ENCODE measurements around the gene ZBTB40. TPM values are rescaled to one million over a fixed set of nuclear protein-coding genes. Genes with fewer than 3 reads are reported as not detected.

The ZBTB40 gene
- total RNA-seq, 1 experiment from 2014 or later: 11.1 TPM

DNA sequence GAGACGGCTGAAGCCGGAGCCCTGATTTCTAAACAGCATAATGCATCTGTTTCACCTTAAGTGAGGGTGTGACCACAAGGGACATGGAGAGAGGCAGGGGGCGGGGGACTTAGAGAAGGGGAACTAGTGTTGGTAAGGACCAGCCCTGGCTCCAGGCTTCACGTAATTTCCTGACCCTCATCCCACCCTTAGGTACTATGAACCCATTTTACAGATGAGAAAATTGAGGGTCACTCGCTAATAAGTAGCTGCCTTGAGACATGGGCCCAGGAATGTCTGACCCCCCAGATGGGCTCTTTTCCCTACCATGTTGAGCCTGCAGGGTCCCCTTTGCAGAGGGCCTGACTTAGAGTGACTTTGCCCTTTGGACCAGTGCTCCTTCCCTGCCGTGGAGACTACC lies 116.3 kb downstream of the ZBTB40 start:
- no peaks in the 10 kb centered on the region for H3K27me3 ChIP-seq (ENCODE audit: low read length)
- no peak overlapping the region for H2AFZ ChIP-seq (ENCODE audit: low read length)
- H3K4me3 ChIP-seq (ENCODE audit: low read length): no peak overlapping the region
- no peaks in the 10 kb centered on the region for H3K9me2 ChIP-seq (replicated peaks; ENCODE audit: insufficient read depth, low read length)
- no peaks in the 10 kb centered on the region for H3K36me3 ChIP-seq (ENCODE audit: insufficient read depth, low read length)
- H3K9ac ChIP-seq (ENCODE audit: low read length): no peak overlapping the region
- no peak for DNase-seq
- no peaks in the 10 kb centered on the region for H3K4me1 ChIP-seq (ENCODE audit: low read length)
- no peak overlapping the region for H3K27ac ChIP-seq (ENCODE audit: low read length)
- no peaks in the 10 kb centered on the region for H3K79me2 ChIP-seq (ENCODE audit: low read length)
- H3K4me2 ChIP-seq (ENCODE audit: low read depth, low read length, poor library complexity, severe bottlenecking): no peak overlapping the region
- no peaks in the 10 kb centered on the region for H3K9me3 ChIP-seq (ENCODE audit: low read length)
- no peaks in the 10 kb centered on the region for H4K20me1 ChIP-seq (ENCODE audit: insufficient read depth, low read depth, low read length)

GRCh38 chr1:22569269-22569668 lies 117.6 kb downstream of the ZBTB40 start:
- Histone ChIP-seq H3K9ac (ENCODE audit: low read length) (no peak overlapping the region), H3K9me2 (replicated peaks; ENCODE audit: insufficient read depth, low read length) (no peaks in the 10 kb centered on the region), H3K4me2 (ENCODE audit: low read depth, low read length, poor library complexity, severe bottlenecking) (no peak overlapping the region), H4K20me1 (ENCODE audit: insufficient read depth, low read depth, low read length) (no peaks in the 10 kb centered on the region), H3K27ac (ENCODE audit: low read length) (no peak overlapping the region), H2AFZ (ENCODE audit: low read length) (no peak overlapping the region), H3K4me3 (ENCODE audit: low read length) (no peak overlapping the region), H3K9me3 (ENCODE audit: low read length) (no peaks in the 10 kb centered on the region), H3K4me1 (ENCODE audit: low read length) (no peaks in the 10 kb centered on the region), H3K36me3 (ENCODE audit: insufficient read depth, low read length) (no peaks in the 10 kb centered on the region), H3K79me2 (ENCODE audit: low read length) (no peaks in the 10 kb centered on the region), H3K27me3 (ENCODE audit: low read length) (no peaks in the 10 kb centered on the region)
- DNase-seq: no peak

DNA sequence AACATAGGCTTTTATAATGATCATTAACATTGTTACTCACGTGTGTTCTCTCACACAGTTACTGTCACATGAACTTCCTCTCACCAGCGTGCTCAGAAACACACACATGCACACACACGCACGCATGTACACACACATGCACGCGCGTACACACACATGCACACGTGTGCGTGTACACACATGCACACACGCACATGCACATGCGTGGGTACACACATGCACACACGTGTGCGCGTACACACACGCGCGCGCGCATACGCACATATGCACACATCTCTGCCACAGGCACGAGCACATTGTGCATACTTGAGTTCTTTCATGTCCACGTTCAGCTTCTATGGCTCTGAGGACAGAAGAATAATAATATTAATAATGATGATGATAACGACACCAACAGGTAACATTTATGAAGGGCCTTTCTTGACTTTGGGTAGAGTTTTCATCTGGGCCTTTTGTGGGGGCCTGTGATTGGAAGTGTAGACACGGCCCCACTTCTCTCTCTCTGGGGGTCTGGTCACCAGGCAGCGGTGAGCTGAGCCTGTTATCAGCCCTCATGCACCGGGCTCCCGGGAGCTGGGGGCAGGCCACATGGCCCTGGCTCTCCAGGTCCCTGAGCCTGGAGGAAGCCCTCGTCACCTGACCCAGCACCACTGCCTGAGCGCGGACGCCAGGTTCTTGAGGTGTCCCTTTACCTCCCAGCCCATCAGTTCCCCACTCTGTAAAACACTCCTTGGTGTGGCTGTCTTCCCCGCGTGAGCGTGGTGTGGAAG lies 118.7 kb downstream of the ZBTB40 start:
- Histone ChIP-seq H3K79me2 (ENCODE audit: low read length) (no peaks in the 10 kb centered on the region), H3K27me3 (ENCODE audit: low read length) (no peaks in the 10 kb centered on the region), H3K36me3 (ENCODE audit: insufficient read depth, low read length) (no peaks in the 10 kb centered on the region)

DNA sequence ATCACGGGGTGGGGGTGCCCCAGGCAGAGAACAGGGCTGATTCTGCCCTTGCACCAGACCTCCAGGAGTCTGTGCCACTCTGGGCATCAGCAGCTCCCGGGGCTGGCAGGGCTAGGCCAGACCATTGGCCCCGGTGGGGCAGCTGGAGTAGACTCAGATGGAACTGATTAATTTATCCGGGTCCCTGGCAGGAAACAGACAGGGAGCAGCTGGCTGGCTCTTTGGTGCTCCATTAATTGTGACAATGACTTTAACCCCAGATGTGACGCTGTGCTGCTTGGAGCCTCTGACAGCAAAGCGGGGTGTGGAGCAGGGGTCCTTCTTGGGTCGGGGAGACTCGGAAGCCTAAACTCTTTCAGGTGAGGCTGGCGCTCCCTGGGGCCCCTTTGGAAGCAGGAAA lies 121.2 kb downstream of the ZBTB40 start:
- Histone ChIP-seq H3K9ac (ENCODE audit: low read length) (no peak overlapping the region), H3K9me3 (ENCODE audit: low read length) (peaks cover 3% of the 10 kb centered on the region; the same call in 1 of the 2 replicates), H3K36me3 (ENCODE audit: insufficient read depth, low read length) (no peaks in the 10 kb centered on the region), H3K9me2 (replicated peaks; ENCODE audit: insufficient read depth, low read length) (no peaks in the 10 kb centered on the region), H3K4me2 (ENCODE audit: low read depth, low read length, poor library complexity, severe bottlenecking) (no peak overlapping the region), H3K4me1 (ENCODE audit: low read length) (no peaks in the 10 kb centered on the region), H3K27me3 (ENCODE audit: low read length) (no peaks in the 10 kb centered on the region), H3K4me3 (ENCODE audit: low read length) (no peak overlapping the region), H3K27ac (ENCODE audit: low read length) (no peak overlapping the region), H3K79me2 (ENCODE audit: low read length) (no peaks in the 10 kb centered on the region), H4K20me1 (ENCODE audit: insufficient read depth, low read depth, low read length) (no peaks in the 10 kb centered on the region), H2AFZ (ENCODE audit: low read length) (no peak overlapping the region)
- no peak for DNase-seq

More for the DNA sequence above, 118.7 kb downstream of the ZBTB40 start:
- H2AFZ ChIP-seq (ENCODE audit: low read length): no peak overlapping the region
- H3K4me2 ChIP-seq (ENCODE audit: low read depth, low read length, poor library complexity, severe bottlenecking): no peak overlapping the region
- H3K4me3 ChIP-seq (ENCODE audit: low read length): no peak overlapping the region
- H3K4me1 ChIP-seq (ENCODE audit: low read length): no peaks in the 10 kb centered on the region
- H3K27ac ChIP-seq (ENCODE audit: low read length): no peak overlapping the region
- H3K9me2 ChIP-seq (replicated peaks; ENCODE audit: insufficient read depth, low read length): no peaks in the 10 kb centered on the region
- no peak overlapping the region for H3K9ac ChIP-seq (ENCODE audit: low read length)
- no peaks in the 10 kb centered on the region for H4K20me1 ChIP-seq (ENCODE audit: insufficient read depth, low read depth, low read length)
- no peak for DNase-seq
- no peaks in the 10 kb centered on the region for H3K9me3 ChIP-seq (ENCODE audit: low read length)

GRCh38 chr1:22573237-22573636 lies 121.6 kb downstream of the ZBTB40 start:
- H3K36me3 ChIP-seq (ENCODE audit: insufficient read depth, low read length): no peaks in the 10 kb centered on the region
- no peak overlapping the region for H3K27ac ChIP-seq (ENCODE audit: low read length)
- DNase-seq: no peak
- H4K20me1 ChIP-seq (ENCODE audit: insufficient read depth, low read depth, low read length): no peaks in the 10 kb centered on the region
- H3K79me2 ChIP-seq (ENCODE audit: low read length): no peaks in the 10 kb centered on the region
- no peaks in the 10 kb centered on the region for H3K27me3 ChIP-seq (ENCODE audit: low read length)
- H3K4me1 ChIP-seq (ENCODE audit: low read length): no peaks in the 10 kb centered on the region
- no peaks in the 10 kb centered on the region for H3K9me2 ChIP-seq (replicated peaks; ENCODE audit: insufficient read depth, low read length)
- H3K4me3 ChIP-seq (ENCODE audit: low read length): no peak overlapping the region
- H3K9me3 ChIP-seq (ENCODE audit: low read length): peaks cover 8% of the 10 kb centered on the region; the same call in 1 of the 2 replicates
- H3K4me2 ChIP-seq (ENCODE audit: low read depth, low read length, poor library complexity, severe bottlenecking): no peak overlapping the region
- no peak overlapping the region for H2AFZ ChIP-seq (ENCODE audit: low read length)
- no peak overlapping the region for H3K9ac ChIP-seq (ENCODE audit: low read length)

DNA sequence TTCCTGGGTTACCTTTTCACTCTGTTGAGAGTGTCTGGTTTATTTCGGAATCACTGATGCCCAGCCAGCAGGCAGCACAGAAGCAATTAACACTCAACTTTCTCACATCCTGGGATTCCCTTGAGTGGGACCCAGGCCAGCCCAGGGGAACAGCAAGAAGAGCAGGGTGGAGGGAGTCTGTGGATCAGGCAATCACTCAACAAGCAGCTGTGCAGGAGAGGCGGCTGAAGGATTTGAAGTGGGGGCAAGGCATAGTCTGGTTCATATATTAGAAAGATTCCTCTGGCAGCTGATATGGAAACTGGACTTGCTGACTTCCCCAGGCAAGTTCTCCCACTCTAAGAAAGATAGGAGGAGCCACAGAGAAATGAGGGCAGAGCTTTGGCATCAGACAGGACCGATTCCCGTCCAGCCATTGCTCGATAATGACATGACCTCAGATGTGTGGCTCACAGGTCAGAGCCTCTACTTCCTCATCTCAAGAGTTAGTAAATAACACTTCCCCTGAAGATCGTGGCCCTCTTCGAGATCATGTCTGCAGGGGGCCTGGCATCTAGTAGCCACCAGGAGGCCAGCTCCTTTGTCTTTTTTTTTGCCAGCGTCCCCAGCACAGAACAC lies 124.0 kb downstream of the ZBTB40 start:
- H2AFZ ChIP-seq (ENCODE audit: low read length): no peak overlapping the region
- no peaks in the 10 kb centered on the region for H3K9me2 ChIP-seq (replicated peaks; ENCODE audit: insufficient read depth, low read length)
- H3K79me2 ChIP-seq (ENCODE audit: low read length): no peaks in the 10 kb centered on the region
- no peaks in the 10 kb centered on the region for H3K36me3 ChIP-seq (ENCODE audit: insufficient read depth, low read length)
- DNase-seq: no peak
- peaks cover 19% of the 10 kb centered on the region for H3K9me3 ChIP-seq (ENCODE audit: low read length)
- H3K27me3 ChIP-seq (ENCODE audit: low read length): no peaks in the 10 kb centered on the region
- no peaks in the 10 kb centered on the region for H3K4me1 ChIP-seq (ENCODE audit: low read length)
- H4K20me1 ChIP-seq (ENCODE audit: insufficient read depth, low read depth, low read length): no peaks in the 10 kb centered on the region
- H3K4me2 ChIP-seq (ENCODE audit: low read depth, low read length, poor library complexity, severe bottlenecking): no peak overlapping the region
- no peak overlapping the region for H3K4me3 ChIP-seq (ENCODE audit: low read length)
- H3K9ac ChIP-seq (ENCODE audit: low read length): no peak overlapping the region
- no peak overlapping the region for H3K27ac ChIP-seq (ENCODE audit: low read length)

GRCh38 chr1:22576150-22576544 lies 124.5 kb downstream of the ZBTB40 start:
- Histone ChIP-seq H3K27me3 (ENCODE audit: low read length) (no peaks in the 10 kb centered on the region), H3K4me3 (ENCODE audit: low read length) (no peak overlapping the region), H3K79me2 (ENCODE audit: low read length) (no peaks in the 10 kb centered on the region), H3K36me3 (ENCODE audit: insufficient read depth, low read length) (no peaks in the 10 kb centered on the region), H3K9ac (ENCODE audit: low read length) (no peak overlapping the region), H3K9me2 (replicated peaks; ENCODE audit: insufficient read depth, low read length) (no peaks in the 10 kb centered on the region), H2AFZ (ENCODE audit: low read length) (no peak overlapping the region), H3K4me1 (ENCODE audit: low read length) (no peaks in the 10 kb centered on the region), H4K20me1 (ENCODE audit: insufficient read depth, low read depth, low read length) (no peaks in the 10 kb centered on the region), H3K9me3 (ENCODE audit: low read length) (peaks cover 19% of the 10 kb centered on the region), H3K4me2 (ENCODE audit: low read depth, low read length, poor library complexity, severe bottlenecking) (no peak overlapping the region), H3K27ac (ENCODE audit: low read length) (no peak overlapping the region)
- no peak for DNase-seq

DNA sequence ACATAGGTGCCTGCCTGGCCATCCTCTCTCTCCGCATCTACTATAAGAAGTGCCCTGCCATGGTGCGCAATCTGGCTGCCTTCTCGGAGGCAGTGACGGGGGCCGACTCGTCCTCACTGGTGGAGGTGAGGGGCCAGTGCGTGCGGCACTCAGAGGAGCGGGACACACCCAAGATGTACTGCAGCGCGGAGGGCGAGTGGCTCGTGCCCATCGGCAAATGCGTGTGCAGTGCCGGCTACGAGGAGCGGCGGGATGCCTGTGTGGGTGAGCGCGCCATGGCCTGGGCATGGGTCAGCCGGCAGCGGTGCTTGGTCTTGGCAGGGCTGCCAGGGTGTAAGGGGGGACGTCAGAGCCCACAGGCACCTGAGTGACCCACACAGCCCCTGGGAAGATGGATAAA lies 125.0 kb downstream of the ZBTB40 start:
- Histone ChIP-seq H3K9me2 (replicated peaks; ENCODE audit: insufficient read depth, low read length) (no peaks in the 10 kb centered on the region), H3K9me3 (ENCODE audit: low read length) (peaks cover 19% of the 10 kb centered on the region), H3K27me3 (ENCODE audit: low read length) (no peaks in the 10 kb centered on the region), H3K4me1 (ENCODE audit: low read length) (no peaks in the 10 kb centered on the region), H2AFZ (ENCODE audit: low read length) (no peak overlapping the region), H3K9ac (ENCODE audit: low read length) (no peak overlapping the region), H3K4me2 (ENCODE audit: low read depth, low read length, poor library complexity, severe bottlenecking) (no peak overlapping the region), H4K20me1 (ENCODE audit: insufficient read depth, low read depth, low read length) (no peaks in the 10 kb centered on the region), H3K79me2 (ENCODE audit: low read length) (no peaks in the 10 kb centered on the region), H3K27ac (ENCODE audit: low read length) (no peak overlapping the region), H3K36me3 (ENCODE audit: insufficient read depth, low read length) (no peaks in the 10 kb centered on the region), H3K4me3 (ENCODE audit: low read length) (no peak overlapping the region)
- DNase-seq: no peak
